ENCODE measurements around the gene NOVA1.

NOVA1 gene

DNA sequence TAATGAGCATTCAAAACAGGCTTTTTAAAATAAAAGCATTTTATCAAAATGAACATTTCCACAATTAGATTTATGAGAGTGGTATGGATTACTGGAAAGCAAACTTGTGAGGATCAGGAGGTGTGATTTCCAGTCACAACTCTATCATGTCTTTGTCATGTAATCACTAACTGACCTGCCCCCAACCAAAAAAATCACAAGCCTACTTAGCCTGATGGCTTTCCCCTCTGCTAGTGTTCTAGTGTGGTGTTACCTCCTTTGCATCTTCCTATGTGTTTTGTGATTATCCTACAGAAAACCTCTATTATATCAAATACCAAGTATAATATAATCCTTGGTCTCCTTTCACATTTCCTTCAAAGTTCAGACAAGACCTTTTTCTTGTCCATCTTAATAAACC lies 168.6 kb downstream of the NOVA1 start:
- no peak for DNase-seq

DNA sequence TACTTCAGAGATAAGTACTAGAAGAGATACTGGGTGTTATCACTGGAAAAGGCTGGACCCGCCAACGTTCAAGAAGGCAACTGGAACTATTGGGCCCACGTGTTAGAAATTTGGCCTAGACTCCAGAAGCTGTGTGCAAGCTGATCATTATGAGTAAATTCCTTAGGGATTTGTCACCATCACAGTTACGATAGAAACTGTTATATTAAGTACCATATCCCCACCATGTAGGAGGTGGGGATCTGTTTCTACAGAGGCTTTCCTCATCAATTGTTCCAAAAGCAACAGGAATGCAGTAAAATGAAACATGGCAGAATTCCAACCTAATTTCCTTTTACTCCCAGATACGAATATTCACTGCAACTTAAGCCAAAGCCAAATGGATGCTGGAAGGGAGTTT lies 170.7 kb downstream of the NOVA1 start:
- no peak for DNase-seq

DNA sequence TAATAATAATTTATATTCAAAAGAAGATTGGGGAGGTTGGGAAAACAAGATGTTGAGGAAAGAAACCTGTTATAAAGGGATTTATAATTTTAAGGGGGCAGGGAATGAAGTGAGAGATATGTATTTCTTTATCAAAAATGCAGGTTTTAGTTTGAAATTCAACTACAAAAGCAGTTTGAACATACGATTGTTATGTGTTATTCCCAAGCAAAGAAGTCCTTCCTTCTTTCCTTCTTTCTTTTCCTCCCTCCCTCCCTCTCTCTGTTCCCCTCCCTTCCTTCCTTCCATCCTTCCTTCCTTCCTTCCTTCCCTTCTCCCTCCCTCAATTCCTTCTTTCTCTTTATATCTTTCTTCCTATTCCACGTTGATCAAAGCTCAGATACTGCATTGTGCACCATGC lies 173.3 kb downstream of the NOVA1 start:
- no peak for DNase-seq

DNA sequence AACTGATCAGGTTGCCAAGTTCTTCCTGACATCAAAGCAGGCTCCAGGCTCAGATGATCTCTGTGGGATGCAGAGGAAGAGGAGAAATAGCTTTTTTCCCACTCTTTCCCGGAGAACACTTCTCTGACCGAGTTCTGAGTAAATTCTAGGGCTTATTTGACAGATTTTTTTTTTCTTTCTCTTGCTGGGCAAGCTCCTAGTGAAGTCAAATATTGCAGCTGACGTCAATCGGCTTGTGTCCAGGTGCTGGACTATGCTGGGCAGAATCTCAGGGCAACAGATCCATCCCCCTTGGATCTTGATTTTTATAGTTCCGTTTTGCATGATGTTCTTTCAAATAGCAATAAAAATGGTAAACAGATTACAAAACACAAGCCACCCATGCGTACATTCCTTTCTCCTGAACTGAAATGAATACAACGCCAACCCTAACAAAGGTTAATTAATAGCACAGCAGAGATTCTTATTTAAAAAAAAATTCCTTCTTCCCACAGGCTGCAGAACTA lies 182.2 kb downstream of the NOVA1 start:
- DNase-seq: no peak

DNA sequence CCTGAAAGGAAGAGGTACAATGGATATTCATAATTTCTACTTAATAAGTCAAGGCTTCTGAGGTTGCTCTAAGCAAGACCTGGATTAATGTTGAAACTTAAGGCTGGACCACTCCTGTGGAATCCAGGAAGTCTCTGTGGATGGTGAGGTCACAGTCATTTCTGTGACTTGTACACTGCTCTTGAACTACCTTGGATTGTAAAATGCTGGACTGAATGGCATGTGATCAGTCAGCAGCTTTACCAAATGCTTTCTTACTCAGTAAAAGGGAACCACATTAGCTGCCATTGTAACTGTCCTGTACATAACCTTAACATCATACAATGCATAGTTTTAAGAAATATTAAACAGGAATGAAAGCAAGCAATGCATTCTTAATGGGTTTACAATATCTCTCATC lies 182.9 kb downstream of the NOVA1 start:
- DNase-seq: no peak

DNA sequence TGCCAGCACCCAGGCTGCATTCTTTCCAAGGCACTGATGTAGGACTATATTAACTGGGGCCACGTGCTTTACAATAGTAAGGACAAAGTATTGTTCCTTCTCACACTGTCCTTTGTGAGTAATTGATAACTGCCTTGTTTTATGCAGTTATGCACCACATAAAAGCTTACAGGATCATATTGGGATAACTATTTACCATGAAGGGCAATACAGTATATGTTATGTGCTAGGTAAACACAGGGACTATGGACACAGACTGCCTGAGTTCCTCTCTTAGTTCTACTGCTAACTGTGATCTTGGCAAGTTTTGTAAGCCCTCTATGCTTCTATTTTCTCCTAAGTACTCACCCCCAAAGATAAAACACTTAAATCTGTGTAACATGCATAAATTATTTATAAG lies 183.7 kb downstream of the NOVA1 start:
- no peak for DNase-seq

DNA sequence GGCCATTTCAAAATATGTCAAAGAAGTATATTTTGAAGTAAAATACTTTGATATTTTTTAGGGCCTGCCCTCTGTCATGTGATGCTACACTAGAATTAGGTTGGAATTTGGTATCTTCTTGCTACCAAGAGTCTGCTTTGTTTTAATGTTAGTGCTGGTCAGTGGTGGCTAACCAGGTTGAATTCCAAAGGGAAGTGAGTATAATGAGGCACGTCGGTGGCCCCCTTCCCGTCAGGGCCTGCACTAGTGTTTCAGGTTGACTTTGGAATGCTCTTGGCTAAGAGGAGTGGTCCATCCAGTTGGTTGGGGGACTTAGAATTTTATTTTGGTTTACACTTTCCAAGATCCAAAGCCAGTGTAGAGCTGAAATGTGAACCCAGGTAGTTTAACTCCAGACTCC lies 185.4 kb downstream of the NOVA1 start:
- no peak for DNase-seq

DNA sequence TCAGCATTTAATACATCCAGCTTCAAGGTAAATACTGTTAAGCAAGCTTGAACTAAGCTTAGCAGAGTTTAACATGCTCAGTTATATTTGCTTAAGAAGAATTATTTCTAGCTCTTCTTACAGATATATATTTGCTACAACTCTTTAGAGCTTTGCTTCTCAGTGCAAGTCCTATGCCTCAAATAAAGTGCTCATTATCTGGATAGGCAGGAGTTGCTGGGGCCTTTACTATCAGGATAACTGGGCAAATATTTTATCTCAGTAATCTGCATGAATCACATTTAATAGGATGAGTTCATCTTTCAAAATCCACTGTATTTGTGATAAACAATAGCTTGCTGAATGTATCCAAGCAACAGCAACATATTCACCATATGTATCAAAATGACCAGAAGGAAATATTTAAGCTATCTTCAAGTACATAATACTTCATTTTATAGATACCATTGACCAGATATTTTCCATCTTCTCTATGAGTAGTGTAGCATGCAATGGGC lies 187.6 kb downstream of the NOVA1 start:
- no peak for DNase-seq

DNA sequence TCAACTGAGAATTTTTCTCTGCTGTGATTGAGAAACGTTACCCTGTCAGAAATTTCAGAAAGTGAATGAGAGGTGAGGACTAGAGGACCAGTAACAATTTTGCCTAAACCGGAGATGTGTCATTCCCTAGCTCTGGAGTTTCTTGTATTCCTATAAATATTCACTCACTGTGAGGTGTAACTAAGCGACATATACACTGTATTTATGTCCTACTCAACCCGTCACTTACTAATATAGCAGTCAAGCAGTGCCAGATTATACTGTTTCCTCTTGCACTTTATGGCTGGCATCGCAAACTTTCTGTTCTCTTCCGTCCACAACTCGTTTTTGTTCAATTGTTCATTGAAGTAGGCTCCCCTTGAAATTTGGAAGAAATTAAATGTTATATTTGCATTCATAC lies 192.9 kb downstream of the NOVA1 start:
- no peak for DNase-seq

DNA sequence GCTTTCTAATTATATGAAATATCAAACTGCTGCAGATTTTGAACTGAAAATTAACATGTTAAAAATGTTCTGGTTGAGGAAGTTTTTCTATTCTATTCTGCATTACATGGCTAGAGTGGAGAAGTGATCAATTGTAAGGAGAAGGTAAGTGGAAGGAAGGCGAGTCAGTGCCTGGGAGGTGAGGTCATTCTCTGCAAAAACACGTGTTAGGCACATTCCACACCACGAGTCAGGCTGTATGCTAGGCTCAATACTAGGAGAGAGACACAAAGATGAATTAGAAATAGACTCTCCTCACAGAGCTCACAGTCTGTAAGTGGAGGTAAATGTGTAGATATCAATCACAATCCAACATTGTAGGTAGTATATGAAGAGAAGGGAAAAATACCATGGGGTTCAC lies 194.1 kb downstream of the NOVA1 start:
- no peak for DNase-seq

DNA sequence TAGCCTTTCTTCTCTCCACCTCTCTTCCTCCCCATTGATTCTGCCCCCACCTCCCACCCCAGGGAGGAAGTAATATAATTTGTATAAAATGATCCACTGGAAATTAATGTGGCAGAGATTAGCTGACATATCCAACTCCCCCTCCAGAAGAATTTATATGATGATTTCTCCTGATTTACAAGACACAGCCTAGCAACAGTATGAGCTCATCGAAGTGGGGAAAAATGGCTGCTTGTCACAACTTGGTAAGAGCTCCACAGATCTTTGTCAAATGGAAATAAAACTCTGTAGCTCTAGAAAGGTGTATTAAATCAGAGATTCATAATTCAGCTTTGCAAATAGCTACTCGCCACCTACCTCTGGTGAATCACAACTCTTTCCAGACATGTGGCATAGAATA lies 195.7 kb downstream of the NOVA1 start:
- DNase-seq: no peak

DNA sequence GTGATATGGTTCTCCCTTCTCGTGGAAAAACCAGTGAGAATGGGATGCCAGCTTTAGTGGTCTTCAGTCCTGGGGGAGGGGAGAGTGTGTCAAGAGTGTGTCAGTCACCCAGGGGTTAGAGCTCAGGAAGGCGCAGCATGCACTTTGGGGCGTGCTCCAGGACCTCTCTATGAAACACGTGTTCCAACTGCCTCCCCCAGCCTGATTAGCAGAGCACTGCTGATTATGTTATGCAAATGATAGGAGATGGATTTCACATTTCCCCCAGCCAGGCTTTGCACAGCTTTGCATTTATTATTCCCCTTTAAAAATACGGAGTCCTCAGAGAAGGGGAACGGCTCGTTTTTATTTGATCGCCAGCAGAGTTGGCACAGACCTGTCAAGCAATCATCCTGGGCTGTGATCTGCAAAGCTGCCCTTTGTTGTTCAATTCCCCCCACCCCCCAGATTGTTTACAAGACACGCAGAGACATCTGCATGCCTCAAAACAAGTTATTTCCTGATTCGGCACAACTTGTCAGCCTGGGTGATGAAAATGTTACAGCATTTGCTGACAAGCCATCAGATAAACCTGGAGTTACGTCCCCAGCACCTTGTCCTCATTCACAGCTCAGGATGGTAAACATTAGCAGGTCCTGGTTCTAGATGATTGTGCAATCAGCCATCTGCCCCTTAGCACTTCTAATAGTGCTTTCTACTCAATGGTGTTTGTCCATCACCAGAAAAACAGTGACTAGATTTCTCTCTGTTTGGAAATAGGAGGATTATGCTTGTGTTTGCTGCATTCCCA lies 196.5 kb downstream of the NOVA1 start:
- no peak for DNase-seq

DNA sequence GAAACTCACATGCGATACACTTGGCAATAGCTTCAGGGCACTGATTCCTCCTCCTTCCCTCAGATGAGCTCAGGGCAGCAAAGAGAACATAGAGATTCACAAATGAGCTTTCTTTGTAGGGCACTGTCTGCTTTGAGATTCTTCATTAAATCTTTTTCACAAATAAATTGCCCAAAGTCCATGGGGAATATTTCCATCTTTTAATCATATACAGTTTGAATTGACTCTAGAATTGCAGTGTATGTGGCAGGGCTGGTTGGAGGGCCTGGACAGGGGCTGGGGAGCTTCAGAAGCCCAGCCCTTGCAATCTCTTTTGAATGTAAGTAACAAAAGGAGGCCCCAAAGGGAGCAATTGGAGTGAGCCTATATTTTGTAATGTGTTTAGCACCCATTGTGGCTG lies 197.5 kb downstream of the NOVA1 start:
- DNase-seq: no peak

DNA sequence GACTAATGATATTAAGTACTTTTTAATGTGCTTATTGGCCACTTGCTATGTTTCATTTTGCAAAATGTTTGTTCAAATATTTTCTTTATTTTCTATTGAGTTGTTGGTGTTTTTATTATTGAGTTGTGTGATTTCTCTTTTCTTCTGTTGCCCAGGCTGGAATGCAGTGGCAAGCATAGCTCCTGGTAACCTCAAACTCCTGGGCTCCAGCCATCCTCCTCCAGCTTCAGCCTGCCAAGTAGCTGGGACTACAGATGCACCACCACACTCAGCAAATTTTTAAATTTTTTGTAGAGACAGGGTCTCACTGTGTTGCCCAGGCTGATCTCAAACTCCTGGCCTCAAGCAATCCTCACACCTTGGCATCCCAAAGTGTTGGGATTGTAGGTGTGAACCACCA lies 199.2 kb downstream of the NOVA1 start:
- DNase-seq: no peak

Measured in CD4-positive, alpha-beta T cell treated with Interleukin-6 for 4 hours (primary cell).